IPS-20b (cell line): ENCODE results near the gene LENEP.

Experiments used
- H3K27ac ChIP-seq: one replicate; pipeline ENCODE4 v1.5.1; 2013; ENCODE audit warnings: low read length
- H3K27me3 ChIP-seq: 2 replicates; pipeline ENCODE4 v1.6.1; 2013; ENCODE audit warnings: mild to moderate bottlenecking, low read length, inconsistent platforms; ENCODE audit not compliant: insufficient read depth
- H3K36me3 ChIP-seq: 2 replicates; pipeline ENCODE4 v1.6.1; 2013; ENCODE audit warnings: low read depth, mild to moderate bottlenecking, inconsistent platforms, low read length, moderate library complexity; ENCODE audit not compliant: insufficient read depth
- H3K4me1 ChIP-seq: 2 replicates; pipeline ENCODE4 v1.6.1; 2013; ENCODE audit warnings: mild to moderate bottlenecking, control low read depth, inconsistent platforms, low read length, moderate library complexity; ENCODE audit not compliant: insufficient read depth
- H3K4me3 ChIP-seq: 2 replicates; pipeline ENCODE4 v1.5.1; 2013; ENCODE audit warnings: mild to moderate bottlenecking, low read length, inconsistent platforms
- H3K9ac ChIP-seq: 2 replicates; pipeline ENCODE4 v1.6.1; 2013; ENCODE audit warnings: low read depth, mild to moderate bottlenecking, inconsistent platforms, low read length, moderate library complexity
- H3K9me3 ChIP-seq: 2 replicates; pipeline ENCODE4 v1.6.1; 2013; ENCODE audit warnings: mild to moderate bottlenecking, low read depth, low read length, inconsistent platforms; ENCODE audit not compliant: insufficient read depth

Gene LENEP

DNA sequence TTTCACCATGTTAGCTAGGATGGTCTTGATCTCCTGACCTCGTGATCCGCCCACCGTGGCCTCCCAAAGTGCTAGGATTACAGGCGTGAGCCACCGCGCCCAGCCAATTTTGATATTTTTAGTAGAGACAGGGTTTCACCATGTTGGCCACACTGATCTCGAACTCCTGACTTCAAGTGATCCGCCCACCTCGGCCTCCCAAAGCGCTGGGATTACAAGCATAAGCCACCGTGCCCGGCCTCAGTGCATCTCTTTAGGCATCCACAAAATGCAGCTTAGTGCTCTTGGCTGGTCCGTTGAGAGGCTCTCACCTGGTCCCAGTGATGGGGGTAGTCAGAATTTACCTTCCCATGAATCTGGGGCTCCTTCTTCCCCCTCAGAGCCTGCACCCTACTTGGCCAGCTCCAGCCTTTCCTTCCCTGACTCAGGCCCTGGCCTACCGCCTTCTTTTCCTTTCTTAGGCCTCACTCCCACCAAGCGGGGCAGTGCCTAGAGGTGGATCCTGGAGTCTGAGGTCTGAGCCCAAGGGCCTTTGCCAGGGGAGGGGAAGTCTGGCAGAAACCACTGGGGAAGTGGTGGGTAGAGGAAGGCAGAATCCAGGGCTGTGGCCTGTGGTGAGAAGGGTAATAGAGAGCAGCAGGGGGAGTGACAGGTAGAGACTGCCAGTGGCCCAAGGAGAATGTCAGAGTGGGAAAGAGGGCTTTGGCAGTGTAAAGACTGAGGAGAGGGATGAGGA lies 3.7 kb downstream of the LENEP start:
- H3K4me3 ChIP-seq = no peak overlapping the region
- H3K4me1 ChIP-seq = peaks cover 3% of the 10 kb centered on the region; the same call in 1 of the 2 replicates

DNA sequence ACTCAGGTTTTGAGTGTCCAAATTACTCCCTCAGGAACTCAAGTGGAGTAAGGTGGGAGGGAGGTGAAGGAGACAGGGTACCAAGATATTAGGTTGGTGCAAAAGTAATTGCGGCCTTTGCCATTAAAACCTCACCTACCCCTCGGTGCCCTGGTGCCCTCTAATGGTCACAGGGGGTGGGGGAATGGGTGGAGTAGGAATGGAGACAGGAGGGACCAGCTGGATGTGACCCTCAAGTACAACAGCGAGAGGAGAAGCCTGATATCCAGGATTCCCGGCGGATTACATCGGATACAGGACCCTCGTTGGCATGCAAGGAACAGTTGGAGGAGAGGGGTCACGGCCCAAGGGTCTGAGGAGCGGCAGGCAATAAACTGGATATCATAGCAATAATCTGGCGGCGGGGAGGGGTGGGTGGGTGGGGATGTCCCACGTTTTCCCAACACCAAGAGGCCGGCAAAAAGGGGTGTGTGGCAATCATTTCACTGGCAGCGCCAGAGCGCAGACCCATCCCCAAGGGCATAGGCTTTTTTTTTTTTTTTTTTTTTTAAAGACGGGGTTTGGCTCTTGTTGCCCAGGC lies 4.9 kb downstream of the LENEP start:
- H3K4me1 ChIP-seq = peaks cover 3% of the 10 kb centered on the region; the same call in 1 of the 2 replicates
- H3K4me3 ChIP-seq = no peak overlapping the region; the same call in 1 of the 2 replicates
- H3K9ac ChIP-seq = no peak overlapping the region

More for the DNA sequence above, 3.7 kb downstream of the LENEP start:
- no peaks in the 10 kb centered on the region for H3K36me3 ChIP-seq
- no peaks in the 10 kb centered on the region for H3K27me3 ChIP-seq
- no peaks in the 10 kb centered on the region for H3K9me3 ChIP-seq
- H3K9ac ChIP-seq = no peak overlapping the region
- no peak overlapping the region for H3K27ac ChIP-seq

DNA sequence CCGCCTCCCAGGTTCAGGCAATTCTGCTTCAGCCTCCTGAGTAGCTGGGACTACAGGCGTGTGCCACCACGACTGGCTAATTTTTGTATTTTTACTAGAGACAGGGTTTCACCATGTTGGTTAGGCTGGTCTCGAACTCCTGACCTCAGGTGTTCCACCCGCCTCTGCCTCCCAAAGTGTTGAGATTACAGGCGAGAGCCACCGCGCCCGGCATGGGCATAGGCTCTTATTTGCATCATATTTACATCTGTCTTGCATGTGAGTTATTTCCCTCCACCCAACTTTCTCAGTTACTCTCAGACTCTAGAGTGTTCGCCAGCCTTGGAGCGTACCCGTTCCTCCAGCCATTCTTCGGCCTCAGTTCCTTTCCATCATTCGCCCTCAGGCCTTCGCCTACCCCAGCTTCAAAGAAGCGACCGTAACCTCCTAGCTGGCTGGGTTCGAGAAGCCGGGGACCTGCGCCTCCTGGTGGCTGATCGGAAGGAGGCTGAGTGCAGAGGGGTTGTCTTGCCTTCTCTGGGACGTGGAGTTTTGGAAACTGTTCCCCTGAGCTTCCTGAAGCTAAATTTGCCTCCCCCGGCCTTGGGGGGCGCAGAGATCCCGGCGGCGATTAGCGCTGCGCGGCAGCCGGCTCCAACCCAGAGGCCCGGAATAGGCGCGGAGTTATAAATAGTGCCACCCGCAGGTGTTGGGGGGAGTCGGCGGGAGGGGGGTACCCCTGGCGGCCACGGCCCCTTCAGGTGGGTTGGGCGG lies 5.6 kb downstream of the LENEP start:
- H3K9ac ChIP-seq = peak overlapping the region; percentile 34; the same call in 1 of the 2 replicates
- peak overlapping the region; percentile 61 for H3K4me3 ChIP-seq
- H3K27ac ChIP-seq = no peak overlapping the region
- peaks cover 3% of the 10 kb centered on the region; the same call in 1 of the 2 replicates for H3K4me1 ChIP-seq
- H3K36me3 ChIP-seq = no peaks in the 10 kb centered on the region
- H3K9me3 ChIP-seq = no peaks in the 10 kb centered on the region
- H3K27me3 ChIP-seq = no peaks in the 10 kb centered on the region

More for the DNA sequence above, 4.9 kb downstream of the LENEP start:
- H3K36me3 ChIP-seq = no peaks in the 10 kb centered on the region
- no peak overlapping the region for H3K27ac ChIP-seq
- H3K9me3 ChIP-seq = no peaks in the 10 kb centered on the region
- H3K27me3 ChIP-seq = no peaks in the 10 kb centered on the region

DNA sequence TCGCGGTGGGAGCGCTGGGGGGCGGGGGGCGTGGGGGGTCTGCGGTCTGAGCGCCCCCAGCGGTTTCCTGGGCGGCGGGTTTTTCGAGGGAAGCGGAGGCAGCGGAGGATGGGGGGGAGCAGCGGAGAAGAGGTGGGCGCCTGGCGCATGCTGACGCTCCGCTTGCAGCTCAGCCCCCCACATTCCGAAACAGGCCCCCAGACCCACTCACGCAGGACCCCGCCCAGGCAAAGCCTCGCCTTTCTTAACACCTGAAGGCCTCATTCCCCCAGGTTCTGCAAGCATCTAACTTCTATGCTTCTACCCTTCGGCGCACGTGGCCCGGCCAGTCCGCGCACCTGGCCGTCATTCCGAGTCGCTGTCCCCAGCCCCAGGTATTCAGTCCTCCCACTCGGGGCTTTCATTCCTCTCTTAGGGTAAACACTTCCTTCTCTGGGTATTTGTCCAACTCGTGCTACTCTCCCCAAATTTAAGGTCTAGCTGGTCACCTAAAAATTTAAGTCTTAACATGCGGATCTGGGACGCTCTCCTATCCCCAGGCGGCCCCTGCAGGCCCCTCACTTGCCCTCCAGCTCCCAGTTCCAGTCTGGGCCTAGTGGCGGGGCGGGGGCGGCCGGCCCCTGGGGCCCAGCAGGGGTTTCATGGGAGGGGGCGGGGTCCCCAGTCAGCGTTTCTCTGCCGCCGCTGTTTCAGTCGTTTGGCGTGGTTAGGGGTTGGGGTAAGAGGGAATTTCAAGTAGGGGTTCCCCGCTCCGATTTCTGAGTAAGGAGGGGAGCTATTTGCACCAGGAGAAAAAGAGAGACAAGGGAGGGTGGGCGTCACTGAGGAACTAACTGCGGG lies 6.4 kb downstream of the LENEP start:
- Histone ChIP-seq H3K27ac (peak overlapping the region; percentile 4), H3K9ac (peak overlapping the region; percentile 67; the same call in 1 of the 2 replicates)

DNA sequence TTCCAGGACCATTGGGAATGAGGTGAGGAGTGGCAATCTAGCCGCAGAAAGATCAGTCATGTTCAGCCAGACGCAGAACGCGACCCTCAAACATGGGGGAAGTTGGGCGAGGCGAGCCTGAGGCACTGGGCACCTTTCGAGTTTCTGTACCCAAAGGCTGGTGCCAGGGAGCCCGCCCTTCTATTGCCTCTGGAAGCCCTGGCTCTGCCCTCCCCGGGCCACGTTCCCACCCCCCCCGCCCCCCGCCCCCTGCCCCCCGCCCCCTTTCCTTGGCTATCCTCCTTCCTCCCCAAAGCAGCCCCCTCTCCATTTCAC lies 7.0 kb downstream of the LENEP start:
- H3K9ac ChIP-seq = peak overlapping the region; percentile 79; the same call in 1 of the 2 replicates
- no peaks in the 10 kb centered on the region for H3K27me3 ChIP-seq
- peaks cover 14% of the 10 kb centered on the region; the same call in 1 of the 2 replicates for H3K4me1 ChIP-seq
- H3K27ac ChIP-seq = peak overlapping the region; percentile 4
- H3K9me3 ChIP-seq = no peaks in the 10 kb centered on the region
- H3K36me3 ChIP-seq = no peaks in the 10 kb centered on the region
- peak overlapping the region; percentile 91 for H3K4me3 ChIP-seq

More for the DNA sequence above, 6.4 kb downstream of the LENEP start:
- no peaks in the 10 kb centered on the region for H3K9me3 ChIP-seq
- H3K27me3 ChIP-seq = no peaks in the 10 kb centered on the region
- peak overlapping the region; percentile 61 for H3K4me3 ChIP-seq
- H3K4me1 ChIP-seq = peaks cover 10% of the 10 kb centered on the region; the same call in 1 of the 2 replicates
- no peaks in the 10 kb centered on the region for H3K36me3 ChIP-seq

DNA sequence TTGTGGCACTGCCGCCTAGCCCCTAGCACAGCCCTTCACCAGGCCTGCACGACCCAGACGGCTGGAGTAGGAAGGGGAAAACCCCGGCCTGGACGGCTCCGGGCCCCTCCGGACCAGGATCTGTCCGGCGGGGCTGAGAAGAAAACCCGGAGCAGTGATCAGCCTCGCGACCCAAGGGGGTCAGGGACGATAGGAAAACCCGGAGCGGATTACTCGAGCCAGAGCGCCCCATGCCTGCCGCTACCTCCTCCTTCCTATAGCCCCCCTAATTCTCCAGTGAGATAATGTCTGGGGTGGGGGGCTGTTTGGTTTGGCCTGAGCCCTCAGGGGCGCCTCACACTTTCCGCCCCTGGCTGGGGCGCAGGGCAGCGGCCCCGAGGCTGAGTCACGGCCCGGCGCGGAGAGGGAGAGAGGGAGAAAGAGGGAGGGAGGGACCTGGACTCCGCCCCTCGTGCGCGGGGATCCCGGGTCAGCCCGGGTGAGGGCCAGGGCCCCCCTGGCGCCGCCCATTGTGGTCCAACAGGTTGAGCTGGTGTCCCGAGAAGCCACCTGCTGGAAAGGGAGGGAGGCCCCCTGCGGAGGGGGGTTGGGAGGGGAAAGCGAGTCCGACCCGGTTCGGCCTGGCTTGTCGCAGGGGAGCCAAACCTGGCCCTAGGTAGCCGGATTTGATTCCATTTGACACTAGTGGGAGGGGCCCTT lies 7.5 kb downstream of the LENEP start:
- no peaks in the 10 kb centered on the region for H3K9me3 ChIP-seq
- H3K36me3 ChIP-seq = no peaks in the 10 kb centered on the region
- H3K27me3 ChIP-seq = no peaks in the 10 kb centered on the region
- peak overlapping the region; percentile 83 for H3K27ac ChIP-seq
- H3K9ac ChIP-seq = peak overlapping the region; percentile 79
- H3K4me3 ChIP-seq = peak overlapping the region; percentile 91
- peaks cover 15% of the 10 kb centered on the region; the same call in 1 of the 2 replicates for H3K4me1 ChIP-seq

DNA sequence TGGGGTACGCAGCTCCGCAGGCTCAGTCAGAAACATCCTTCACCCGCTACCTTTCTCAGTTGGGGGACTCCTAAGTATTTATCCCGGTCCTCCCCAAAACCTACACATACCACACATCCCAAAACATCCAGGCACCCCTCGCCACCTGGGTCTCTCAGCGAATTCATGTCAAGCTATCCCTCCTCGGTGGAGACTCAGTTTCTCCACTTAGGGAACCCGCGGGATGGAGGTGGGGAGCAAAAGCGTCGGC lies 8.0 kb downstream of the LENEP start:
- Histone ChIP-seq H3K27ac (peak overlapping the region; percentile 11), H3K36me3 (no peaks in the 10 kb centered on the region), H3K4me3 (peak overlapping the region; percentile 91), H3K9me3 (no peaks in the 10 kb centered on the region), H3K4me1 (peaks cover 15% of the 10 kb centered on the region; the same call in 1 of the 2 replicates), H3K9ac (peak overlapping the region; percentile 79; the same call in 1 of the 2 replicates), H3K27me3 (no peaks in the 10 kb centered on the region)

DNA sequence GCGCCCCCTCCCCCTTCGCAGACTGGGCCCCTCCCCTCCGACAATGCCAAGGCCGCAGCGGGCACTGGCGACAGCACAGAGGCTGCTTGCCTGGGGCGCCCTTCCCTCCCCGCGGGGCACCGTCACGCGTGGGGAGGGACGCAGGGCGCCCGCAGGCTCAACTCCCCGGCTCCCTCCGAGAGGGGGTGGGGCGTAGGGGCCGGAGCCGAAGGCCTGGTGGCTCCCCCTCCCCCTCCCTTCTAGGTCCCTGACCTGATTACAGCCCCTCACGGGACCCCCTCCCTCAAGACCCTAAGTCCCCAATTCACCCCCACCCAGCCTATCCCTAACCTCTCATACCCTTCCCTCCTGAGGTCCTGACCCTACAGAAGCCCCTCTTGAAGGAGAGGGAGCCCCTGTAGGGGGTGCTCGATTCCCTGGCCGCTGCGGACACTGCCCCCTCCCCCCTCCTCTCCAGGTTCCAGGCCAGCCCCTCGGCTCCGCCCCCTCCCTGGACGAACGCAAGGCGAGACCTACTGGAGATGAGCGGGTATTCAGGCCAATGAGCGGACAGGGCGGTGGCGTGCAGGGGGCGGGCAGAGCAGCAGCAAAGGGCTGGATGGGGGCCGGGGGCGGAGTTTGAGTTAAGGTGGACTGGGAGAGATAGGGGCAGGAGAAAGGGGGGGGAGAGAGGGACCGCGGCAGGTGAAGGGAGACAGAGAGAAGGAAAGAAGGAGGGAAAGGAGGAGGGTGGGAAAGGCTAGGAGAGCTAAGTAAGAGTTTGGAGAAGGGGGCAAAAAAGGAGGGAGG lies 8.5 kb downstream of the LENEP start:
- Histone ChIP-seq H3K9ac (peak overlapping the region; percentile 79; the same call in 1 of the 2 replicates), H3K4me3 (peak overlapping the region; percentile 91), H3K27ac (peak overlapping the region; percentile 11), H3K4me1 (peaks cover 15% of the 10 kb centered on the region; the same call in 1 of the 2 replicates), H3K27me3 (no peaks in the 10 kb centered on the region), H3K36me3 (no peaks in the 10 kb centered on the region), H3K9me3 (no peaks in the 10 kb centered on the region)

DNA sequence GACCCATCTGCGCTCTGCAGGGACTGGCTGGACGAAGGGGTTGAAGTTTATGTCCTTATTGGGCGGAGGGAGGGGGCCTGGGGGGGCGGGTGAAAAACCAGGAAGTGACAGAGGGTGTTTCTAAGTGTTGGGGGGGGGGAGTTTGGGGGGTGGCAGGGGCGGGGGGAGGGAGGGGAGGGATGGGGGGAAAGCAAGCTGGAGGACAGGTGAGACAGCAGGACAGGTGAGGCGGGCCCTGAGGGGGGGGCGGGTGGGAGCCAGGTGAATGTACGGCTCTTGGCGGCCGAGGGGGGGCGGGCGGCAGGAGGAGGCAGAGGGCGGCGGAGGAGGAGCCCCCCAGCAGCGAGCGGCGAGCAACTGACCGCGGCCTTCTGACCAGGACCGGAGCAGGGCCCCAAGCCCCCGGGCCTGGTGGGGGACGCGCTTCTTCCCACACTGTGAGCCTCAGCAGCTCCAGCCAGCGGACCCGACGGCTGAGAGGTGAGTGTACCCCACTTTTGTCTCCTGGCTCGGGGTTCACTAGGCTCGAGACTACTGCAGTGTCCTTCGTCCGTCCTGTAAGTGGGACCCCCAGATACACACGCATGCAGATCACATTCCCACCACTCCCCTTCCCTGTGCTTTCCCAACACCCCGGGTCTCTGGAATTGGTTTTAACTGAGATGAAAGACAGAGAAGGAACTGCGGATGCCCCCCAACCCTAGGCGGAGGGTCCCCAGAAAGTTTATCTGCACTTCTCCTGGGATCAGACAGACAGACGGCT lies 9.3 kb downstream of the LENEP start, which contains the start of gene ZBTB7B:
Gene ZBTB7B (plus strand): TSS at position 339 of the 763 bp plus-strand sequence. CDS start 11,859 bp downstream, outside the sequence.
- Histone ChIP-seq H3K4me1 (peaks cover 17% of the 10 kb centered on the region; the same call in 1 of the 2 replicates), H3K36me3 (no peaks in the 10 kb centered on the region), H3K4me3 (peak within 1 kb of the TSS; percentile 96), H3K9ac (peak within 1 kb of the TSS; percentile 92), H3K27ac (peak within 1 kb of the TSS; percentile 93), H3K9me3 (no peaks in the 10 kb centered on the region), H3K27me3 (no peaks in the 10 kb centered on the region)
